Colonic mucosa (tissue), 4 donors: ENCODE data around the gene ACTG2. TPM values are rescaled to one million over a fixed set of nuclear protein-coding genes. Genes with fewer than 3 reads are reported as not detected.
A peak's percentile ranks its signal among the peaks of the same experiment; 100 is the strongest.
"Not testable (repeated sequence)": the region's sequence is repeated elsewhere in the genome, so short reads cannot be mapped to it uniquely, and the experiment has no call there.

ENCODE experiments used
- DNase-seq: peaks from one replicate; pipeline ENCODE4 v3.0.0-alpha.2; 2020
- H3K27ac ChIP-seq: fragments of 200-600 bp; one replicate; pipeline ENCODE4 v1.8.0; 2021
- H3K27me3 ChIP-seq: fragments of 200-600 bp; one replicate; pipeline ENCODE4 v1.8.0; 2021
- H3K36me3 ChIP-seq: fragments of 200-600 bp; one replicate; pipeline ENCODE4 v1.8.0; 2021
- H3K4me1 ChIP-seq: fragments of 200-600 bp; one replicate; pipeline ENCODE4 v1.8.0; 2021; ENCODE audit warnings: mild to moderate bottlenecking
- H3K4me3 ChIP-seq: fragments of 200-600 bp; one replicate; pipeline ENCODE4 v1.8.0; 2021
- H3K9ac ChIP-seq, 2 donors: one replicate each; pipeline ENCODE4 v1.7.0; 2013; ENCODE audit warnings: control low read depth in 2 of 2, low read depth in 2 of 2, low read length in 2 of 2
- H3K9me3 ChIP-seq: fragments of 200-600 bp; one replicate; pipeline ENCODE4 v1.8.0; 2021
- CTCF ChIP-seq: fragments of 200-600 bp; IDR thresholded peaks from one replicate; pipeline ENCODE4 v1.8.0; 2022; ENCODE audit warnings: antibody characterized with exemption, mild to moderate bottlenecking
- intact Hi-C: fragments of 100-400 bp; cut with DNase I; formaldehyde crosslinking; loops from one replicate; pipeline ENCODE4 v1.14.1; 2022
- total RNA-seq, 2 donors: library from RNA; stranded (reverse); fragmentation: NEBNext Ultra II Directional in 1 of 2; extraction: Animal tissue kit (Norgen Biotek cat#: 25700) in 1 of 2; gene quantifications; one replicate each; pipeline ENCODE4 v1.2.1, GENCODE V29; 2021
- donor health status: healthy.
- donor health status: DM: no; HTN: no; CAD: no.
- donor health status: DM: no; HTN: no; CAD: no.

Gene ACTG2
- total RNA-seq, 2 donors from 2014 or later = 25.4 to 1,198 TPM

GRCh38 chr2:73897934-73898333 lies 5.1 kb downstream of the ACTG2 start:
- Histone ChIP-seq H3K27me3 (no peaks in the 10 kb centered on the region), H3K9me3 (no peaks in the 10 kb centered on the region), H3K4me3 (no peak overlapping the region), H3K27ac (no peak overlapping the region), H3K36me3 (no peaks in the 10 kb centered on the region), H3K4me1 (no peaks in the 10 kb centered on the region), H3K9ac (no peak overlapping the region)
- TF ChIP-seq CTCF = no peak
- DNase-seq = no peak
- intact Hi-C loops = no loop called here

GRCh38 chr2:73899801-73900336 lies 7.1 kb downstream of the ACTG2 start:
- no peak for TF ChIP-seq CTCF
- Histone ChIP-seq H3K36me3 (no peaks in the 10 kb centered on the region), H3K4me3 (no peak overlapping the region), H3K9me3 (no peaks in the 10 kb centered on the region), H3K9ac (peak overlapping the region in 1 of 2 donors; percentile 19), H3K4me1 (no peaks in the 10 kb centered on the region), H3K27ac (no peak overlapping the region), H3K27me3 (no peaks in the 10 kb centered on the region)
- intact Hi-C loops = no loop called here
- no peak for DNase-seq

GRCh38 chr2:73901143-73901542 lies 8.3 kb downstream of the ACTG2 start:
- no peak for DNase-seq
- Histone ChIP-seq H3K4me3 (no peak overlapping the region), H3K9ac (no peak overlapping the region), H3K36me3 (no peaks in the 10 kb centered on the region), H3K27me3 (no peaks in the 10 kb centered on the region), H3K27ac (no peak overlapping the region), H3K9me3 (no peaks in the 10 kb centered on the region), H3K4me1 (no peaks in the 10 kb centered on the region)
- TF ChIP-seq CTCF = no peak
- intact Hi-C loops = no loop called here

- intact Hi-C loops = no loop called here
- Histone ChIP-seq H3K36me3 (no peaks in the 10 kb centered on the region), H3K27ac (no peak overlapping the region), H3K27me3 (no peaks in the 10 kb centered on the region), H3K4me1 (no peaks in the 10 kb centered on the region), H3K4me3 (no peak overlapping the region), H3K9ac (no peak overlapping the region), H3K9me3 (no peaks in the 10 kb centered on the region)
- no peak for TF ChIP-seq CTCF
- DNase-seq = no peak
These were observed 9.5 kb downstream of the ACTG2 start for GRCh38 chr2:73902284-73902683.

- no peak overlapping the region for H3K4me3 ChIP-seq
- no peaks in the 10 kb centered on the region for H3K4me1 ChIP-seq
- H3K9me3 ChIP-seq = no peaks in the 10 kb centered on the region
- no peak overlapping the region for H3K9ac ChIP-seq
- H3K36me3 ChIP-seq = no peaks in the 10 kb centered on the region
- DNase-seq = no peak
- intact Hi-C loops = no loop called here
- H3K27me3 ChIP-seq = no peaks in the 10 kb centered on the region
- no peak for TF ChIP-seq CTCF
- H3K27ac ChIP-seq = no peak overlapping the region
These were observed 10.5 kb downstream of the ACTG2 start for GRCh38 chr2:73903313-73903712.

- H3K27me3 ChIP-seq, intact Hi-C loops, H3K9ac ChIP-seq, H3K4me3 ChIP-seq, DNase-seq, H3K36me3 ChIP-seq, H3K4me1 ChIP-seq, H3K27ac ChIP-seq, H3K9me3 ChIP-seq: not testable (repeated sequence)
These were observed 11.3 kb downstream of the ACTG2 start for GRCh38 chr2:73903949-73904613.
